Right kidney (tissue), 1 donor: Measurements from ENCODE around the gene MAP7.
A peak's percentile ranks its signal among the peaks of the same experiment; 100 is the strongest.
"Not testable (repeated sequence)": the region's sequence is repeated elsewhere in the genome, so short reads cannot be mapped to it uniquely, and the experiment has no call there.

Experiments used
- DNase-seq: peaks from one replicate; pipeline ENCODE4 v3.0.0-alpha.2; 2016

MAP7 gene

DNA sequence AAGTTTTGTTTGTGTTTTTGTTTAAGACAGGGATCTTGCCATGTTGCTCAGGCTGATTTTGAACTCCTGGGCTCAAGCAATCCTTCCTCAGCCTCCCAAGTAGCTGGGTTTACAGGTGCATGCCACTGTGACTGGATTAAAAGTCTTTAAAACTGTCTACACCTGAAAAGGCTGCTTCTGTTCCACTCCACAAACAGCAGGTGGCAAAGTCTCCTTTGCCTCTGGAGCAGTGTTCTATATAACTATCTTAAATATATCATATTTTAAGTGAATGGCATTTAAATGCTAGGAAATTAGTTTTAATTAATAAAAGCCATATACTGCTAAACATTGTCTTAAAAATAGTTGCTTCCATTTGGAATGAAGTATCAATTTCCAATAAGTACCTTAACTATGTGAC, 171.3 kb downstream of the MAP7 start:
- no peak for DNase-seq

DNA sequence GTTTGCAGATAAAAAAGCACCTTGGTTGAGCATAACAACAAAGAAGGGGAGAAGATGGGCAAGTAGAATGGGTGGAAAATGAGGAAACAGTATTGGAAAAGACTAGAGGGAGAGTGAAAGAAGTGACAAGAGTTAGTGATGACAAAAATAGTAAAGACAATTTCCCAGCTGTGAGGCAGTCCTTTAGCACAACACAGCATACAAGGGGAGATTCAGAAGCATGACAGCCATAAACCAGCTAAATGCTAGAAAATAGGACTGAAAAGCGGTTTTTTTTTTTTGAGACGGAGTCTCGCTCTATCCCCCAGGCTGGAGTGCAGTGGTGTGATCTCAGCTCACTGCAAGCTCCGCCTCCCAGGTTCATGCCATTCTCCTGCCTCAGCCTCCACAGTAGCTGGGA, 174.4 kb downstream of the MAP7 start:
- DNase-seq = not testable (repeated sequence)

DNA sequence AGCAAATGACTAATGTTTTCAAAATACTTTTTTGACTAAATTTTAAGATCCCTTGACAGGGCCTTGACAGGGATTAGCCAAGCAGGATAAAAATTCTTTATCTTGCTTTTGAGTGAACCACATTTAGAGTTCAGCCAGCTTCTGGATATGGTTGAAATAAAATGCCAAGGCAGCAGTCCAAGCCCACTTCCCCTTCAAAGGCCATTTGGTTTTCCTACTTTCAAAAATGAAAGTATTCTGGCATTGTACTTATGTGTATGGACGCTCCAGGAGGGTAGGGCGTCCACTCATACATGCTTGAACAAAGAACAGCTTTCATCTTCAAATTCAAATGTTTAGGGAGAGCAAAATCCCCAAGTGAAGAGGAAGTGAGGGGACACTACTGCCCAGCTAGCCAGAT, 178.3 kb downstream of the MAP7 start:
- DNase-seq = no peak

DNA sequence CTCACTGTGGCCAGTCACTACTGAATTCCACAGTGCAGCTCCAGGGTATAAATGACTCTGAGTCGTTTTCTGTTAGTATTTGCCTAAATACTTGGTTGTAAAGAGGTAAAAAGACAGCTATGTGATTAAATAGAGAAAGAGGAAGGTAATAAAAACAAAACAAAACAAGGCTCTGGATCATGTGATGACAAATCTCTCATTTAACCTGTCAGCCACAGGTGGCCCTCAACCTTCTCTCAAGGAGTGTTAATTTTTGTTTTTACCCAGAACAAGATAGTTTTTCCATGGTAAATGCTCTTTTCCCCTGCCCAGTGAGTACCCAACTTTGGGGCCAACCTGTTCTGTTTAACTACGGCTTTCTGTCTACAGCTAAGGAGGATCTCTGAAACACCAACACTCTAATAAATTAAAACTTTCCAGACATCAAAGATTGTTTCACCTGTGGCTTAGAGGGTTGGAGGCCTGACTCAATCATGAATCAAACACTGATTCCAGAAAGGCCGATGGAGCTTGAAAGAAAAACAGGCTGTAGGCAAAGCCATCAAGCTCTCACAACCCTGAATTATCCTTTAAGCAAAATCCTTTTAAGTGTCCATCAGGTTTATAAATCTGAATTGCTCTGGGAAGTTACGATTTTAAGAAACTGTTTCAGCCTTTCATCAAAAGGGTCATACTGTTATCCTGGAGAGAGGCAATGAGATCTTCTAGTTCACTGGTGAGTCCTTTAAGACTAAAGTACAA, 179.1 kb downstream of the MAP7 start:
- no peak for DNase-seq

DNA sequence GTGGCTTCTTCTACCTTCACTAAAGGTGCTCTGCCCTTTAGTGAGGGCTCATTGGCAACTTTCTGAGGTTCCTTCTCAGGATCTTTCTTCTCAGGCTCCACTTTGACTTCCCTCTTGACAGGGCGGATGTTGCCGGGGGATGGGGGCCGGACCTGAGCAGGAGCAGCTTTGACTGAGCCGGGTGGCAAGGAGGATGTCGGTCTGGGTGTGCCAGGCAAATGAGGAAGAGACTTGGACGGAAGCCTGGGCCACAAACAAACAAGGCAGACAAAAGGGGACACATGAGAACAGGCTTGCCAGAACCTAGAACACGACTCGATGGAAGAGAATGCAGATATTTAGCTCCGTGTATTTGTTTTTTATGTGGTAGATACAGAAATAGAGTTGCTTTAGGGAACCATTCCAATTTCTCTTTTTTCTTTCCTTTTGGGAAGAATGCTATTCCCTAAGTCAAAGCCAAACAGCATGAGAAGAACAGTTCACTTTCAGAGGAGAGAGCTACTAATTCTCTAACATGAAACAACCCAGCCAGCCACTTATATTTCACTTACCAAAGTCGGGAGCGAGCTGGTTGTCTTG, 184.4 kb downstream of the MAP7 start:
- DNase-seq = no peak

DNA sequence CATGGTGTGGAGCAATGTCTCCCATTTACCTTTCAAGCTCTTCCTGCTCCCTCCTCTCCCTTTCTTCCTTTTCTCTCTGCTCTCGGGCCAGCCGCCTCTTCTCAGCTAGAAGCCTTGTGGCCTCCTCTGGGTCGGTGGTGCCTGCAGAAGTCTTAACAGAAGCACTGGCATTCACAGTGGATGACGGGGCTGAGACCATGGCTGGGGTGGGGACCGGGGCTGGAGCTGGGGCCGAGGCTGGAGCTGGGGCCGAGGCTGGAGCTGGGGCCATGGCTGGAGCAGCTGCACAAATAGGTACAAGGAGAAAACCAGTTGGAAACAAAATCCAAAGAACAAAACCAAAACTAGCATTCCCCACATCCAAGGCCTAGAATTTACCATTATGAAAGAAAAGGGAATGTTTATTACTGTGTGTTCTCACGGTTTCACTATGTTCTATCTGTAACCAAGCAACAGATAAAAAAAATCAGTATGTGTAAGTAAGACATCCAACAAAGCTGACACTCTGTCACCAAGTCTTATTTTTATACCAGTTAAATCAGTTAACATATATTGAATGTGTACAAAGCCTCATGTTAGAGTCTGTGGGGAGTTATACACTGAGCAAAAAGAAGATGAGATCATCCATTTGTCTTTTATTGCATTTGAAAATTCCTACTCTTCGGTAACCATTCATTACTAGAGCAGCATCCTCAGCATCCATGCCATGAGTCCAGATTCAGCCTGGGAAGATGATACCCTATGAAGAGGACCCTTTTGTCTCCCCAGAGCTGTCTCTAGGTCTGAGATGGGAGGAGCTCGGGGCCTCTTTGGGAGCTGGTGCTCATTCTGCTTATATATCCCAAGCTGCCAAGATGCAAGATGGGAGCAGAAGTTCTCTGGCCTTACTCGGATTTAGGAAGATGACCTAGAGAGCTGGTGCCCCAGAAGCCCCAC, 187.5 kb downstream of the MAP7 start:
- no peak for DNase-seq

DNA sequence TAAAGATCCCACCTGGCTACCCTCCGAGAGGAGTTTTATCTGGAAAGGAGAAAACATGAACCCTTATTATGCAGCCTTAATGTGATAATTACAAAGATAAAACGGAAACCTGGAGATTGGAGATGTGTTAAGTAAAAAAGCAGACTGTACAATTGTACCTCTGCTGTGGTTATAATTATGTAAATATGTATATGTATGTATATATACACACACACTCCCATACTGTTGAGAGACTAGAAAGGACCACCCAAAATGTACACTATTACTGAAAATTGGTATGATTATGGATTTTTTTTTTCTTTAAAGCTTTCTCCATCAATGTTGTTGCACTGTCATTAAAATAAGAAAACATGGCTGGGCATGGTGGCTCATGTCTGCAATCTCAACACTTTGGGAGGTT, 188.4 kb downstream of the MAP7 start:
- no peak for DNase-seq

DNA sequence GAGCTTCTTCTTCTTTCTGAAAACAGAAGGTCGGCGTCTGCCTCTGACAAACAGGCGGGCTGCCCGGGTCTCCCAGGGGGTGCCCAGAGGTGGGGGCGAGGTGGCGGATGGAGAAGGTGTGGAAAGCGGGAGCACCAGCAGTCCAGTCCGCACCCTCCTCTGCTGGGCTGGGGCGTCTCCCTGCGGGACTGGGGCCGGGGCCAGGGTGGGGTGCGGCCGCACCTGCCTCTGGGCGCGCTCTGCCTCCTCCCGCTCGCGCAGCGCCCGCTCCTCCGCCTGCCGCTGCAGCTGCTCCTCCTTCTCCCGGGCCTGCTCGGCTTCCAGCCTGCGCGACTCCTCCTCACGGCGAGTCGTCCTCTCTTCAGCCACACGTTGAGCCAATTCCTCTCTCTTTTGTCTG, 189.4 kb downstream of the MAP7 start:
- DNase-seq = no peak

DNA sequence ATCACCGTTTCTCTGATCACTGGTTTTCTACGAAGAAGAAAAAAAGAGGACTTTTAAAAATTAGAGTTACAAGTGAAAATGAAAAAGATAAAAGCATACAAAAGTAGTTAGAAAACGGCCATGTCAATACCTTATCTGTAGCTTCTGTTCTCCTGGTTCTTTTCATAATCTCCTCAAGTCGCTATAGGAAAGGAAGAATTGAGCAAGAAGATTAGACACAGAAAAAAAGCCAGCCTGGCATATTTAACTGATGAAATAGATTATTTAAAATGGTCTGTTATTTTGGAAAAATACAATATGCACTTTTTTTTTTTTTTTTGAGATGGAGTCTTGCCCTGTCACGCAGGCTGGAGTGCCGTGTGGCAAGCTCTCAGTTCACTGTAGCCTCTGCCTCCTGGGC, 190.4 kb downstream of the MAP7 start:
- DNase-seq = no peak

DNA sequence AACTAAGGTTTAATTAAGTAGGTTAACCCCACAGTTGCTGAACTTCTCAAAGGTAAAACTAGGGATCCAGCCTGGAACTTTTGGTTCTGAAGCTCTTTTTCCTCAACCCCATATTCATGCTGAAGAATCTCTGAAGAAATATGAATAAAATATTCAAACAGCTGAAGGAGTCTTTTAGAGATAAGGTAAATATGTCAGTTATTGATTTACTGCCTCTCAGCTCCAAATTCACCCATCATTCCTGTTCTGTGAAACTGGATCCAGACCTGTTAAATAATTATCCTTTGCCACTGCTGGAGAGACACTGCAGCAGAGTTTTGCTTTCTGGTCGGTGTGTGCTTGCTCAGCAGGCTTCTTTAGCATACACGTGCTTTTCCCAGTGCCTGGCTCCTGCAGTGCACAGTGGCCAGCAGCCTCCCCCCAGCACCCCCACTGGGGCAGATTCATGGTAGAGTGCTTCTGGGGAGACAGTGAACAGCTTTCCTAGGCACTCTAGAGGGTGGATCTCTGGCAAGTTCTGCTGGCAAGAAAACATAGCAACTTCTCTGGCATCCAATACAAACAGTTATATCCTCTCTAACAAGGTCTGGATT, 198.6 kb downstream of the MAP7 start:
- DNase-seq = no peak

DNA sequence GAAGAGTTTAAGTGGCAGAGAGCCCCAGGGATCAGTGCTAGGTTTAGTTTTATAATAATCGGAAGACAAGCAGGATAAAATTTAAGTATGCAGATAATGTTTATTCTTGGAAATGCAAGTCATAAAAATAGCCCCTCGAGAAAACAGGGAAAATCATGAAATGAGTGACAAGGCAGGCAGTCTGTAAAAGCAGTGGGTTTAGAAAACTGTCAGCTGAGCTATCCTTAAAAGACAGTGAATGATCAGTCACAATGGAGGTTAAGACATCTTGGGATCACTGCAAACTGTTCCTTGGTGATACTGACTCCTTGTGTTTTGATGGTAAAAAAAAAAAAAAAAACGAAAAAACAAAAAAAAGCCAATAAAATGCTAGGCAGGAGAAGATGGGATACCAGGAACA, 199.3 kb downstream of the MAP7 start:
- DNase-seq = no peak

DNA sequence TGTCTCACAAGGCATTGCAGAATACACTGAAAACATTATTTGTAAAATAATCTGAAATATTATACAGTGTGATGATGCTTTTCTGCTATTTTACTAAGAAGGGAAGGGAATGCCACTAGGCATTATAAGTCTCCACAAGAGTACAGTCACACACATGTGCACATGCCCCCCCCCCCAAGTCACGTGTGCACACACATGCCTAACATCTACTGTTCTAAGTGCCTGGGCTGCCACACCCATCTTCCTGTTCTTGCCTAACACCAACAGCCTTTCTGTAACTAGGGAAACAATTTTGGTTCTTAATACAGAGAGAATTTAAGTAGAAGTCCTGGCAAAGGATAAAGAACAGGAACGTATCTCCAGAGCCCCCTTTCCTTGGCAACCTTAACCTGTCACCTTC, 202.4 kb downstream of the MAP7 start:
- no peak for DNase-seq

DNA sequence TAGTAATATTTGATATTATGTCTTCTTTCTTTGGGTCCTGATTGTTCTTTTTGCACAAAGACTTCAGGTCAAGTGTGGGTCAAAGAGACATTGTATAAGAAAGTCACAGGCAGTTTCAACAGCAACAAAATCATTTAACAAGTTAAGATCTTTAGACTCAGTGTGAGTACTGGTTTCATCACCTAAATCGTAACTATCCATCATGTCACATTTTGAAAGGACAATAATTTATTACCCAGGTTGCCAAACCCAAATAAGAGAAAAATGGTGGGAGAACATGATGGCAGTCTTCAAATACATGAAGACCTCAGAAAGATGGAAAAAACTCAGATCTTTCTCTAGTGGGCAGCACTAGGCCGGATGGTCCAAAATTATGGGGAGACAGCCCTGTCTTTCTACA, 205.1 kb downstream of the MAP7 start:
- DNase-seq = no peak

DNA sequence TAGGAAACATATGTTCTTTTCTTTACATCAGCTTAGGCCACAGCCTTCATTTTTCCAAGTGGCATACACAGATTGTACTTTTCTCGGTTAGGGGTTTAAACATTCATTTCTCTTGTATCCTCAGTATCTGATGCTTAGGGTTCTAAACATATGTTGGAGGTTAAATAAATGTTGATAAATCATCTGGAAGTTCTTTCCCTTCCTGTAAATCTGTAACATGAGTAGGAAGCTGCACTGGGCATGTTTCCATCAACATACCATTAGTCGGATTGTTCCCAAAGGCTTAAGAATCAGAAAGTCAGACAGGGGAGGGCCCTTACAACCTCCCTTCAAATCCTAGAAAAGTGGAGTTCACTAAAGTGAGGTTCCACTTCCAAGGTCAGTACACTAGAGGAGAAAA, 205.8 kb downstream of the MAP7 start:
- no peak for DNase-seq

DNA sequence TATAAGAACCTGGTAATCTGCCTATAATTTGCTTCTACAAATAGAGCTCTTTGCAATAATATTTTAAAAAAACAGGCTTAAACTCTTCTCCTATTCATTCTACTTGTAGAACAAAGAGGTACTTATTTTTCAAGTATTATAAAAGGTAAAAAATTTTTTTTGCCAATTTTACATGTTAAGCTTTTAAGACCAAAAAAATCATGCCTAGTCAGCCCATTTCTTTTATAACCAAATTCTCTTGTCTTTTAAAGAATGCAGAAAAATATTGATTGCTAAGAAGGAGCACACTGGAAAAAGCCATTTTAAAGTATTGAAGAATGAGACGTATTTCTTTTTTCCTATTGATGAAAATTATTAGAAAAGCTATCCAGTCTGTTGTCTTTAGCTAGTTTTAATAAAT, 206.5 kb downstream of the MAP7 start:
- no peak for DNase-seq

DNA sequence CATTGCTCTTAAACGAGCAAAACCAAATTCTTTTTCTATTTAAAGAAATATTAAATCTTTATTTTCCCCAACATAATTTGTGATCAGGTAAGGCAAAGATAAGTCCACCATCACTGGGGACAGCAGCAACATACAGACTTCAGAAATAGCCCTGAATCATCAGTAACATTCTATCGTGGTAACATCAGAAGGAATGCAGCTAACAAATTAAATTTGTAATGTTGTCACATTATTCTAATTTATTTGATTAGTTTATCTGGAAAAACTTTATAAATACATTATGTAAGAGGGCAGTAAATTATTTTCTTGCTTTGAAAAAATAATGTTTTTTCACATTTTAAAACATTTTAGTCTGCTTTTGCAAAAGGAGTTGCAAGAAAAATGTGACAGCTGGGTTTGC, 206.9 kb downstream of the MAP7 start:
- DNase-seq = no peak

DNA sequence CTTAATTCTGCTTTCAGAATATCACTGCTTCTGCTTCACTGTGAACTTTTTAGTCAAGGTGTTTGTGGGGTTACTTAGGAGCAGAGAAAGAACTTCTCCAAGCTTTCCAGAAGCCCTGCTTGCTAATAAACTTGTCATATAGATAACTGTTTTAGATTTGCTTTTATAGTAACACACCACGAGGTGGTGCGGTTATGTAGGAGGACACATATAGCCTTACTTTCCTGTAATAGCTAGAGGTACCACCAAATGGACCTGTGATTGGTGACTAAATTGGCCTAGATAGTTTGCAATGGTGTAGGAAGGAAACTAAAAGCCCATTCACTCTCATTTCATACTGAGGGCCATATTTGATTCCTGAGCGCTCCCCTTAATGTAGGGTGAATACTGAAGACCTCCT, 208.3 kb downstream of the MAP7 start:
- no peak for DNase-seq

DNA sequence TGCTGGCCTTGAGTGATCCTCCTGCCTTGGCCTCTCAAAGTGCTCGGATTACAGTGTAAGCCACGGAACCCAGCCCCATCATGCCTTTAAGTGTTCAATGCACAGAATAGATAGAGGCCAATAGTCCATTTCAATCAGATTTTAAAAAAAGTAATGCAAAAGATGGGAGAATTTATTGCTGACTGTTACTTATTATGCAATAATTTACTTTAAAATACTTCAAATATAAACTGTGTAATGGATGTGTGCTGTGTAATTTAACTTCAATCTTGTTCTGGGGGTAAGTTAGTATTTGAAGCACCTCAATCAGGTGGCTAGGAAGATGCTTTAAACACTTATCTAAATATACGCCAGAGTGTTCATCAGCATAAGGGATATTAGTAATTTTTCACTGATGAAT, 208.9 kb downstream of the MAP7 start:
- DNase-seq = no peak

DNA sequence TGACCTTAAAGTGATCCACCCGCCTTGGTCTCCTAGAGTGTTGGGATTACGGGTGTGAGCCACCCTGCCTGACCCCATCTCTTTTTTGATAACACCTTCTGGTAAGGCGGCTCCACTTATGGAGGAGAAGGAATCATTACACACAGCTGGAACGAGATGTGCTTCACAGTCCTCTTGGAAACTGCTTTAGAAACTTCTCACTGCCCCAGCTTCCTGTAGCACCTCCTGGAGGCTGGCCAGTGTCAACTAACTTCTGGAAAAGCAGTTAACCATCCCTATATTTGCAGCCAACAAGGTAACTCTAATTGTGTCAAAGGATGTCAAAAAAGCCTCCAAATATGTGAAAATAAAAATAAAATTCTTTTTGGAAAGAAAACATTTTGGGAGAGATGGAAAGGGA, 211.7 kb downstream of the MAP7 start:
- no peak for DNase-seq

DNA sequence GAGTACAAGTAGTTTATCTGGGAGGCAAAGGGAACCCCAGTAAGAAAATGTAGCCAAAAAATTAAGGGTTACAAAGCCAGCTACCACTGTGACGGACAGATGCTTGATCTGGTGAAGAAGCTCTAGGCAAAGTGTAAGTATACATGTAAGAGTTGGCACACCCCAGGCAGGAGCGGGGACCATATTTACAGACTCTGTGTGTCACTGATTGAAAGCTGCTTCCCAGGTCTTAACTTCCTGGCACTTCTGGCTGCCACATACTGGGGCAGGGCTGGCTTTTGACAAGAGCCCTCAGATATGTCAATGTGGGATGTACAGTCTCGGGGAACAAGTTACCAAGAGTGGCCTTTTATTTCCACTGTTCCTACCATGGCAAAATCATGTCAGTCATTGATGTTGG, 212.6 kb downstream of the MAP7 start:
- DNase-seq = no peak

DNA sequence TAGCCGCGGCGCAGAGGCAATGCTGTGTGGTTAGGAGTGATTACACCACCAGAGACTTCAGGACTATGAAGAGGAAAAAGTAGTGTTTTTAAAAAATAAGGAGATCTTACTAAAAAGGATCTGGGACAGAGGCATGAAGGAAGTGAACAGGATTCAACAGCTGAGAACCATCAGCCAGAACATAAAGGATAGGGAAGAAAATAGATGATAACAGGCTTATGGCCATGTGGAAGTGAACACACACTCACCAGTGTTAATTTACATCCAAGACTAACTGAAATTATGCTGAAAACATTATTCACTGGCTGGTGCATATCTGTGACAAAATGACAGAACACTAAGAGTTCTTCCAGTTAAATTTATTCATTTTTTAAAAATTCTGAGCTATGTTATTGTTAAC, 213.1 kb downstream of the MAP7 start:
- DNase-seq = no peak

DNA sequence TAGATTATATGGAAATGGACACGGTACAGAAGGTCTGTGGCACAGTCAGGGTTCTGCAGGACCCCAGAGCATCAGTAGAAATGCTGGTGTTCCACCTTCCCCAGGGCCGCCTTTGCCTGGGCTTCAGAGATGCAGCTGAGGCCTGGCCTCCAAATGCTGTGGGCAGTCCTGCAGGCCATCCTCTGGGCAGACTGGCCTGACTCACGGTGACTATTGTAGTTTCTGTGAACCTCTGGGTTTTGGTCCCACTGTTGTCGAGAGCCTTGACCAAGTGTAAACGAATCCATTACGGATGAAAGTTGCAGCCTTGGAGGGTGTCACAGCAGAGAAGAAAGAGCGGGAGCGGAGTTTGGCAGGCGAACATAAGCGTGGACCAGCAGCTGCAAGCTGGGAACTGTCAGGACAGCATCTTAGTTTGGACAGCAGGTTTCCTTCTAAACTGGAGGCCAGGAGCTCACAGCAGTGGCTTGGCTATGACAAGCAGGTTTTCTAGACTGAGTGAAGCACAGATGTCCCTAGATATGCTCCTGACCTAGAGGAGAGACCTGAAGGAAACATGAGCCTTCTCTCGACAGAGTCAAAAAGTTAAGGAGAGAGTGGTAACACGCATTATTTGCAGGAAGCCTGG, 214.4 kb downstream of the MAP7 start:
- peak; percentile 15 for DNase-seq

DNA sequence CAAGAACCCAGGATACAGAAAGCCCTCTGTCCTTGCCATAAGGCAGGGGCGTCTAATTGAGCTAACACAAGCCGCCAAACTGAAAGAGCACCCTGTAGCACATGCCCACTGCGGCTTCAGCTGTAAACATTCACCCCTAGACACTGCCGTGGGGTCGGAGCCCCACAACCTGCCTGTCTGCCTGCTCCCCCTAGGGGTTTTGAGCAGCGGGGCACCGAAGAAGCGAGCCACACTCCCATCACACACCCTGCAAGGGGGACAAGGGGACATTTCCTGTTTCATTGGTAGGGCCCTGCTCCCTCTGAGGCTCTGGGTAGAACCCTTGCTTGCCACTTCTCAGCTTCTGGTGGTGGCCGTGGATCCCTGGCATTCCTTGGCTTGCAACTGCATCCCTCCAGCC, 215.4 kb downstream of the MAP7 start:
- no peak for DNase-seq
